ENCODE measurements around the gene ZNF362.

The ZNF362 gene

DNA sequence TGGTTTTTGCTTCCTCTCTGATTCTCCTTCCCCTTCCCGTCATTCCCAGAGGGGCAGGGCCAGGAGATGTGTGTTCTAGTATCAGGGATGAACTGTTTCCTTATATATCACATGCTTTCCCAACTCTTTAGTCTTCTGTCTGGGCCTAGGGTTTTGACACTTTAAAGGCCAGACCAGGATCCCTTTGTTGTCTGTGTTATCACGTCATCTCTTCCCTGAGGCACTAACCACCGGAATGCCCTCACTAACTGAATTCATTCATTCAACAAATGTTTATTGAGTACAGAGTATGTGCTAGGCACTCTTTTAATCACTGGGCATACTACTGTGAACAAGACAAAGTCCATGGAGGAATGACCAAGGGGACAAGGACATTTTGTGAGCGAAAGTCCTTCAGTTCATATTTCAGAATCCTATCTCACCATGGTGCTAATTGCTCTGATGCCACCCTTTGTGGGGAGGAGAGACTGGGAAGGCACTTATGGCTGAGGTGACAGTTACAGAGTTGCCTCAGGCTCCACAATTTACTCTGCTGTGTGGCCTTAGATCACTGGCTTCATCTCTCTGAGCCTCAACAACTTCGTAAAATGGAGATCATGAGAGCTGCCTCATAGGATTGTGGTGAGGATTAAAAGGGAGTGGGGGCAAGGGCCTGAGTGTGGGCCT is 12.0 kb upstream of the ZNF362 start:
- DNase-seq = no peak

DNA sequence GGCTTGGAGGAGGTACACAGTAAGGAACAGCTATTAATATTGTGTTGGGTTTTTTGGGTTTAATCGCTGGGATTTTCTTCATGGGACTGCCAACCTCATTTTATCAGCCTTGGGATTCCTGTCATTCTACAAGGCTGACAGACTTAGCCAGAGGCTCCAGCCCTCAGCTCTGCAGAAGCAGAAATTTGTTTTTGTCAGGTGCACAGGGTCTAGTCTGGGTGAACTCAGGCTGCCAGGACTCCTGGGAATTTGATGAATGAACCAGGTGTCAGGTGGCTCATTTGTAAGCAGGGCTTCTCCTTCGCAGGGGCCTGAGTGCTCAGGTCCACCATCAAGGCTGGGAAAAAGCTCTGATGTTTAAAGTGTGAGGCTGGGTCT is 11.5 kb upstream of the ZNF362 start:
- no peak for DNase-seq

DNA sequence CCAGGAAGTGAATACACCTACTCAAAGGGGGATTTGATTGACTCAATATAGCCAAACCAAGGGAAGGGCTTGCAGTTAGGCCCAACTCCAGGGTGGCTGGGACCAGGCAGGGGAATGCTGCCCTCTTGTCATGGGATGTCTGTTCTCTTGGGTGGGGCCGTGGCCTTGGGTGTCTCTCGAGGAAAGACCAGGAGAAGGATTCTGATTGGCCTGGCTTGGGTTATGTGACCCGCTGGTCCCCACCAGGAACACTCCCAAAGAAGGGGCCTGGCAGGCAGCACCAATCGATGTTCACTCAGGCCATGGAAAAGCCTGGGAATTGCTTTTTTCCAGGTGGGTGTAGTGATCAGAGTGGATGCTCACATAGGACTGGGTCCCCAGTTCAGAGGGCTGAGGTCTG is 10.1 kb upstream of the ZNF362 start:
- no peak for DNase-seq

DNA sequence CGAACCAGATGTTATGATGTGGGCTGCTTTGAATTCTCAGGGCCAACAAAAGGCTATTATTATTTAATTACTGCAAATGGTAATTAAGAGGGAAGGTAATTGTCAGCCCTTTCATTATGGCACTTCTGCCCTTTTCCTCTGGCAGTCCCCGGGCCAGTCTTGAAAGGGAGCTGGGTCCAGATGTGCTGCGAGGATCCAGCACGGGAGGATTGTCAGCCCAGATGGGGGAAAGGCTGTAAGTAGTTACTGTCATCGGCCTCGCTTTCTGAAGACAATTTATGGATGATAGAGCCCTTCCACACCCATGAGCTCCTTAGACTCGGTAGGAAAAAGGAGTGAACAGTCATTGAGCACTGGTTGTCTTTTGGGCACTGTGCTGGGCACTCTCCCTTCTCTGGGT is 8.7 kb upstream of the ZNF362 start:
- no peak for DNase-seq

DNA sequence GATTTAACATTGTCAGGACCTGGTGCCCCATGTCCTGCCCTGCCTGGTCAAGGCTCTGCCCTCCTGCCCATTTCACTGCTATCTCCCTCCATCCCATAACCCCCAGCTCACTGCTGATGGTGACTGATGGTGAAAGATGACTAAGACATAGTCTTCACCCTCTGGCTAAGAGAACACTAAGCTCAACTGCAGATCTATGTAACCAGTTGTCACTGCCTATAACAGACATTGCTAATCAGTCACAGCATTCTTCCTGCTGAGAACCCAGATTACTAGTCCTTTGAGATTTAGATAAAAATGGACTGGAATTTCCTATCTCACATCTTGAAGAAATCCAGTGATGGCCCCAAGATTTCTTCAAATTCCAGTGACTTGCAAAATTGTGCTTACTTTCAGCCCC is 8.0 kb upstream of the ZNF362 start:
- no peak for DNase-seq

DNA sequence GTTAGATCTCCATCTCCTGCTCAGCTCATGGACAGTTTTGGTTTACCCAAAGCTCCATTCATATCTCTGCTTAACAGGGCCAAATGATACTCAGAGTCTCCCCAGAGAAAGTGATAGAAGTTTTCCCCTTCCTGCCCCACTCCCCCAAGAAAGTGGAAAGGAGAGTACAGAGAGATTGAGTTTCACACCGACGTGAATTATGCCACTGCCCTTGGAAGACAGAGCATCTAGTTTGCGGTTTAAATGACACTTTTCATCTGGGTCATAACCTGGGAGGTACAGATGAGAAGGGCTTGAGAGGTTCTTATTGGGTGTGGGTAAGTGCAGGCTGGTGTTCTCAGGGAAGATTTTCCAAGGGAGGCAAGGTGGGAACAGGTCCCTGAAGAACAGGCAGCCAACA is 6.9 kb upstream of the ZNF362 start:
- no peak for DNase-seq

DNA sequence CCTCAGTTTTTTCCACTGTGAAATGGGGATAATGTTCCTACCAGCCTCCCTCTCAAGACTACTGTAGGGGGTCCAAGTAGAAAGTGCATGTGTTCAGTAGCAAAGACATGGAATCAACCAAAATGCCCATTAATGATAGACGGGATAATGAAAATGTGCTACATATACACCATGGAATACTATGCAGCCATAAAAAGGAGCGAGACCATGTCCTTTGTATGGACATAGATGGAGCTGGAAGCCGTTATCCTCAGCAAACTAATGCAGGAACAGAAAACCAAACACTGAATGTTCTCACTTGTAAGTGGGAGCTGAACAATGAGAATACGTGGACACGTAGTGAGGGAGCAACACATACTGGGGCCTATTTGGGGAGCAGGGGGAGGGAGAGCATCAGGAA is 6.1 kb upstream of the ZNF362 start:
- no peak for DNase-seq

DNA sequence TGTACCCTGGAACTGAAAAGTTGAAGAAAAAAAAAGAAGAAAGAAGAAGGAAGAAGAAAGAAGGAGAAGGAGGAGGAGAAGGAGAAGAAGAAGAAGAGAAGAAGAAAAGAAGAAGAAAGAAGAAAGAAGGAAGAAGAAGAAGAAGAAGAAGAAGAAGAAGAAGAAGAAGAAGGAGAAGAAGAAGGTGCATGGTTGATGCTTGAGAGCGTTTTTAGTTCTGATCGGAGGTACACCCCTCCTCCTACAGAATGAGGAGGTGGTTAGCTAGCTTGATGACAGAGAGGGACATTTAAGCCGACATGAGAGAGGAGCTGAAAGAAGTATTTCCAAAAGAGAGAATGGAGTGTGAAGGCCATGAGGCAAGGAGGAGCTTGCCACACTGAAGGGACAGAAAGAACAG is 5.6 kb upstream of the ZNF362 start:
- DNase-seq = no peak

DNA sequence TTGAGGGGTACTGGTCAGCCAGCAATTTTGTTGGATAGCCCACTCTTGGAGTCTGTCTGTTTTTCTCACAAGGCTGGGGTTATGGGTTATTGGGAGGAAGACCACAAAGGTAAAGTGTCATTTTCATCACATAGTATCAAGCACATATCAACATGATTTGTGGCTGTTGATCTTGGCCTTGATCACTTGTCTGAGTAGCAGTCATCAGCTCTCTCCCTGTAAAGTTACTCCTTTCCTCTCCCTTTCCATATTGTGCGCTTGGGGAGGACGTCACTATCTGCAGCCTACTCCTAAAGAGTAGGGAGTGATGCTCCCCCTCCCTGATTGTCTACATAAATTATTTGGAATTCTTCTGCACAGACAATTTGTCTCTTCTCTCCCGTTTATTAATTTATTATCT is 1.8 kb upstream of the ZNF362 start:
- DNase-seq = no peak

DNA sequence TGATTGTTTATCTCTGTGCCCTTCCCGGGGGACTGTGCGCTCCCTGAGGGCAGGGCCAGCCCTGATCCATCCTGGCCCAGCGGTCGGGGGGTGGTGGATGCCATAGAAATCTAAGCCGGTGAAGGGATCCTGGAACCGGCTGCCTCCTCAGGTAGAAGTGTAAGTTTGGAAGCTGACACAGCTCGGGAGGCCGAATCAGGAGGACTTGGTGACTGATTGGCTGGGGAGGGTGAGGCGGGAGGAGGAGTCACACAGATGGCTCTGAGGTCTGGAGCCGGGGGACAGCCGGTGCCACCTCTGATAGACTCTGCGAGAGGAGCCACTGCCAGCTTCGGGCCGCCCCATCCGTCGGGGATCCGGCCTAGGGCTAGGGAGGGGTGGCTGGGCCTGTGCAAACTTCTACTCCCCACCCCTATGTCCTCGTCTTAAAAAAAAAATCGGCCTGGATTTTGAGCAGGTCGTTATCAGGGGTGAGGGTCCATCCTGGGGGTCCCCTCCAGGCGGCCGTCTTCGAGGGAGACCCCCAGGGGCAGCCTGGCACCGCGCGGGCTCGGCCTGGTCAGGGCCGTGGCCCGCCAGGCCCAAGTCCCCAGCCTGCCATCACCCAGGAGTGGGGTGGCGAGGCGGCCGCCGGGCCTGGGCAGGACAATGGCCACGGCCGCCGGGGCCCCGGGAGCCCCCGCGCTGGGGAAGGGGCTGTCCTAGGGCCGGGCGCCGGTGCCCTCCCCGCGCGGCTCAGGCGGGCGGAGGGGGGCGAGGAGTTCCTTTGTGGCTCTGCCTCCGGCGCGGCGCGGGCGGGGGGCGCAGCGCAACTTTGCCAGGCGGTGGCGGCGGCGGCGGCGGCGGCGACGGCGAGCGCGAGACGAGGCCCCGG is 708 bp upstream of the ZNF362 start:
- DNase-seq = peak in 37 of 56 donors; percentile 6 to 59 (median 30)

DNA sequence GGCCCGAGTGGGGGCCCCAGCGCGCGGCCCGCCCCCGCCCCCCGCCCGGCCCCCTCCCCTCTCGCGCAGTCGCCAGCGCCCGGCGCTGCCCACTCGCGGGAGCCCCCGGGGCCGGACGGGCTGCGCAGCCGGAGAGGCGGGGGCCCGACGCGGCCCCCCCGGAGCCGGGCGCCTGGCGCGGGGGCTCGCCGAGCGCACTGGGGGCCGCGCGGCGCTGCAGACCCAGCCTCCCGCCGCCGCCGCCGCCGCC is 146 bp upstream of the ZNF362 start:
- DNase-seq = peak in 10 of 56 donors; percentile 9 to 59 (median 36)

DNA sequence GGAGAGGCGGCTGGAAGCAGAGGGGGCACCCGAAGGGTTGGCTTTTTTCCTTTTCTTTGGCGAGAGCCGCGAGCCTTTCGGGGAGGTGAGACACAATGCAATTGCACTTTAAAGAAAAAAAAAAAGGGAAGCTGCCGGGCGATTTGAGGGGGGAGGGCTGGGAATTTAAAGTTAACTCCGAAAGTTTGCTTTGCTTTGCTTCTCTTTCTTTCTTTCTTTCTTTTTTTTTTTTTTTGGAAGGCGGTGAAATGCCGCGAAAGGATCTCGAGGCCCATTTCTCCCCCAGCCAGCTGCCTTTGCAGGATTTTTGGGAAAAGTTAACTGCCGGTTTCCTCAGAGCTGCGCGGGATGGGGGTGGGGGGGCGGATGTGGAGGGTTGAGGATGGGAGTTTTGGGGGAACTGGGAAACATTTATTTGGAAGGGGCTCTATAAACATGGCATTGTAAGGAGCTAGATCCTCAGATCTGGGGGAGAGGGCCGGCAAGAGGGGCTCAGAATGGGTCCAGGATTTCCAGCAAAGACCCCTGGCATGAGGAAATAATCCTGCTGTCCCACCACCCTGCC is 997 bp downstream of the ZNF362 start:
- peak in 2 of 56 donors; percentile 45 to 46 for DNase-seq

DNA sequence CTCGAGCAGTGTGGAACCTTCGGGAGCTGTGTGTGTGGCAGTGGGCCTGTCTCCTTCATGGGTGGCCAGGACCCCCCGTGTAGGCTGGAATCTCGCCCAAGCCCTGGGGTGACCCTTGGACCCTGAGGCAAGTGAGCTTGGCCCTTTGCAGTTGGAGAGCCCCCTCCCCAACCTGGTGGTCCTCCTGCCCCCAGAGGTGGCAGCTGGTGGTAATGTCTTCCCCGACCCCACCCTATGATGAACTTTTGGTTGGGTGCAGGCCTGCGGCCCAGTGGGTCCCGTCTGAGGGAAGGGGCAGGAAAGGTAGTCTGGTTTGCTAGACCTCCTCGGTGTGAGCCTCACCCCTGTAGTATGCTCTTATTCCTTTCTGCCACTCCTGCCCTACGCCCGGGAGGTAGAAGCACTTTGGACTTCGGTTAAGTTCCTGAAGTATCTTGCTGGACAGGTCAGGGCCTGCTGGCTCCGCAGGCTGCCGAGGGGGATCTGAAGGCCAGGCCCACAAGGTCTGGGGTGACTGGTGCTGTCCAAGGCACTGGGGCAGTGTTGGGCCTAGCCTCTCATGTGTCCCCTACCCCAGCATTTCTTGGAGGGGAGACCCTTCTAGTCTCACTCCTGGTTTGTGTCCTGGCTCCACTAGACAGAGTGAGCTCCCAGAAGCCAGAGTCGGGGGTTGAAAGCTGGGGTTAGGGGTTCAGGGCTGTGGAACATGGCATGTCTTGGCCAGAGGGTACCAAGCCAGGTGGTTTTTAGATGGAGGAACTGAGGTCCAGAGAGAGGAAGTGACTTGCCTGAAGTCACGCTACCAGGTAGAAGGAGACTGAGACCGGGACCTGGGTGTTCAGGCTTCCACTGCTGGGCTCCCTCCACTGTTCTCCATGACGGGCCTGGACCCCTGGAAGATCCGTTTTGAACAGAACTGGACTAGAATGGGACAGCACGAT is 1.8 kb downstream of the ZNF362 start:
- no peak for DNase-seq

DNA sequence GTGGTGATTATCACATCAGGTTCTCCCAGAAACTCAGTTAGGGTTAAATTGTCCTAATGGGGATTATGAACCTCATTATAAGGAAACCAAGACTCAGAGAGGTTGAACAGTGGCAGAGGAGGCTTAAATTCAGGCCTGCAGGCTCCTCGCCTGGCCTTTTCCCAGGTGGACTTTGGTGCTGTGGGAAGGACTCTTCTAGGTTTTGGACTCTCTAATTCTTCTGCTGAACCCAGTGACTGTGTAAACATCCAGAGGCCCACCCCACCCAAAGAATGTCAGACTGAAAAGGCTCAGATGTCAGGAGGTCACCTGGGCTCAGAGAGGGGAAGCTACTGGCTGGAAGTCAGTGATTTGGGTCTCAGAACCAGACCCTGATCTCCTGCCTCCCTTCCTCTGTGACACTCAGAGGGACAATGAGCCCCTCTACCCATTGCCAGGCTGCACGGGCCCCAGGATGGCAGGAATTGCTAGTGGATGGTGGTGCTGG is 2.5 kb downstream of the ZNF362 start:
- DNase-seq = no peak

DNA sequence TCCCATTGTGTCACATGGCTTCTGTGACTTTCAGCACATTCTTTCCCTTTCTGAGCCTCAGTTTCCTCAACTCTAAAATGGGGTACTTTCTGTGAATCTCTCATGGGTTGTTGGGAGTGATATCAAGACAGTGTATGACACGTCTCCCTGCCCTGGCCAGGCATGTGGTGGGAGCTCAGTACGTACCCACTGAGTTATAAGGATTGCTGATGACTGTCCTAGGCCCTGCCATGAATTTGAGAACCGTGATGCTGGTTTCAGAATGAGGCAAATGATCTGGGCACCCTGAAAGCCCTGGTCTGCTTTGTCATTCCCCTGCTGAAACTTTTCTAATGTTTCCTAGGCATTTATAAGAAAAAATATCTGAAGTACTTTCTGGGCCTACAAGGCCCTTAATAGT is 3.6 kb downstream of the ZNF362 start:
- no peak for DNase-seq

DNA sequence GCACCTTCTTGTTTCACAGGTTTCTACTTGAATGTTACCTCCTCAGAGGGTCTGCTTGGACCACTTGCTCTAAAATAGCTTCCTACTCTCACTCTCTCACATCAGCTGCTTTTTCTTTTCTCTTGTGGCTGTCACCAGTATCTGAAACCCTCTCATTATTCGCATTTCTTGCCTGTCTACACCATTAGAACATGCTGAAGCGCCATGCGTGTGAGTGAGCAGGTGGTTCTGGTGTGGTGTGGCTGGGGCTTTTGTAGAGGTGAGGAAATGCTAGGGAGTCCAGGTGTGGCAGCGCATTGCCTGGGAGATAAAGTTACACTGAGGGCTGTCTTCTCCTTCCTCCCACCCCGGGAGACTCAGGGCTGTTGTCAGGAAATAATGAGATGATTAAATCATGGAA is 4.1 kb downstream of the ZNF362 start:
- DNase-seq = no peak

DNA sequence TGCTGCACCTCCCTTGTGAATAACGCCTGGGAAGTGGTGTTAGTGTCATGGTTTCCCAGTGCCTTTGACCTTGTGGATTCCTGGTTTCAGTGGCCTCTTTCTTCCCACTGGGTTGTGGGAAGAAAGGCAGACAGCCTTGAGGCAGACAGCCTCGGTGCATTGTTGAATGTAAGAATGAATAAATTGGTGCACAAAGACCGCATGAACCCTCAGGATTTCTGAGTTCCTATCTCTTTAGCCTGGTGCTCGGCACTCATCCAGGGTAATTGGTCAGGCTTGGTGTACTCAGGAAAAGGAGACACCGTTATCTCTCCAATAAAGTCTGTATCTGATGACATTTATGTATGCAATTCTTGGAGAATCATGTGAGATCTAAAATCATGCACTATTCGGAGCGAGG is 5.1 kb downstream of the ZNF362 start:
- no peak for DNase-seq

DNA sequence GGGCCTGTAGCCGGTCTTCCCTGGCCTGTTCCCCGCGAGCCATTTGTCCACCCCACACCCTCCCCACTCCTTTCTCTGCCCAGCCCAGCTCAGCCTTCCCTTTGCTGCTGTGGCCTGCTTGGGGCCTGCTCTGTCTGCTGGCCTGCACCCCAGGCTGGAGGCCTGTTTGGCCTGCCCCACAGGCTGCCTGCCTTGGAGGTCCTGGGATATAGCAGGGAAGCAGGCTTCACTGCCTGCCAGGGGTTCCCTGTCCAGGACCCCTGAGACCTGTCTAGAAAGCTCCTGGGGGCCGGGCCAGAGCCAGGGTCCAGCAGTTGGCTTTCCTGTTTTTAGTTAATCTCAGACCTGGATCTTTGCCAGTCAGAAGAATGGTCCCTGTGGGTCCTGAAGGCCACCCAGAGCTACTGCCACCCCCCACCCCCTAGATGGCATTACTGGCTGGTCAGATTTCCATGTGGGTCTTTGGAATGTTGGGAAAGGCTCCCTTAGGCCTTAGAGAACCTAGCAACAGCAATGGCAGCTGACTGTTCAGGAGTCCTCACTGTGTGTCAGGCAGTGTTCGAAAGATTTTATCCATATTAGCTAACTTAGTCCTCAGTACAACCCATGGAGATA is 7.7 kb downstream of the ZNF362 start:
- DNase-seq = peak in 3 of 56 donors; percentile 5 to 18 (median 6)

DNA sequence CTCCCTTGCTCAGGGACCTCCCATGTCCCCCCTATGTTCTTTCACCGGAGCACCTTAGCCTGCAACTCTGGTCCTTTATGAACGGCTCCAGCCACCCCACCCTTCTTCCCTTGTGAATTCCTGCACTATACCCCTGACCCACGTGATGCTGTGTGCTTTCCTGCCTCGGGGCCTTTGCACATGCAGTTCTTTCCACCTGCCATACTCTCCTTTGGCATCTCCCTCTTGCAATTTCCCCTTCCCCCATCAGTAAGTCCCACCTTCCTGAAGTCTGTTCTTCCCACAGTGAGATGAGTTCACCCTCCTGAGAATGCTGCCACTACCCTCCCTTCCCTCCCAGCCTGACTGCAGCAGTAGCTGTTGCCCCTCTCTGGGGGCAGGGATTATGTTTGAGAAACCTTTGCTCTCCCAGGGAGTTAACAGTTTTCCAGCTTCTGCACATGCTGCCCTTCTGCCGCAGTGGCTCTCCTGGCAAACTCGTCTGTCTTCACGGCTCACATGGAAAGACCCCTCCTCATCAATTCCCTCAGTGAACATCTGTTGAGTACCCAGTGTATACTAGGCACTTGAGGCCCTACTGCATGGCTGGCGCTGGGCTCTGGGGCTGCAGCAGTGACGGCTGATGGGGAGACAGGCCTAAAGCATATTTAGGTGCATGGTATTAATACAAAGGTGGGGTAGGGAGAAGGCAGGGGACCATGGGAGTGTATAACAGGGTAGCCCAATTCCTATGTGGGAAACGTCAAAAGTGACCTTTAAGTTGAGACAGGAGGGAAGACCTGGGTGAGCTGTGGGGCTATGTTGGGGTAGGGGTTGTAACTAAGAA is 9.7 kb downstream of the ZNF362 start:
- DNase-seq = no peak

DNA sequence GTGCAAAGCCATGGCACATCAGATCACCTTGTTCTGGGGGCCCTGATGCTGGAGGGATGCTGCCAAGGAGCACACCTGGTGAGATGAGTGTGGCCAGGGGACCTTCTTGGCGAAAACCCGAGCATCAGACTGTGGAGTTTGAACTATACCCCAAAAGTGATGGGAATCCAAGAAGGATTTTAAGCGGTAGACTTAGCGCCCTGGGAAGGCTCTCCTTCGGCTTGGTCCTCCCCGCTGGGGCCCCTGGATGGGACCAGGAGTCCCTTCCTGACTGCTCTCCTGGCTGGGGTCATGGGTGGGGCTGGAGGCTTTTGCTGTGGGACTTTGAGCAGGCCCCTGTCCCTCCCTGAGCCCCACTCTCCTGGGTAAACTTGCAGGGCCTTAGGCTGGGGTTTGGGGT is 10.5 kb downstream of the ZNF362 start:
- no peak for DNase-seq
